Fibroblast of lung (primary cell): ENCODE measurements around the gene SPOCK1. TPM values are rescaled to one million over a fixed set of nuclear protein-coding genes. Genes with fewer than 3 reads are reported as not detected.

Experiments used
- DNase-seq, 2 donors: peaks; one replicate each; pipeline versions ENCODE4 v3.0.0 to v3.0.0-alpha.2; 2010; ENCODE audit warnings: low read depth in 2 of 2
- H2AFZ ChIP-seq: 2 replicates; pipeline ENCODE4 v1.5.1; 2012; ENCODE audit warnings: low read length, control low read depth, inconsistent platforms
- H3K27ac ChIP-seq: 2 replicates; pipeline ENCODE4 v1.5.1; 2011; ENCODE audit warnings: low read length, control low read depth; ENCODE audit not compliant: insufficient read depth
- H3K27me3 ChIP-seq: 2 replicates; pipeline ENCODE4 v1.5.1; 2011; ENCODE audit warnings: mild to moderate bottlenecking, low read length; ENCODE audit not compliant: control insufficient read depth, insufficient read depth
- H3K36me3 ChIP-seq: 2 replicates; pipeline ENCODE4 v1.5.1; 2011; ENCODE audit warnings: low read length; ENCODE audit not compliant: control insufficient read depth, insufficient read depth
- H3K4me1 ChIP-seq: 2 replicates; pipeline ENCODE4 v1.5.1; 2011; ENCODE audit warnings: low read length; ENCODE audit not compliant: control insufficient read depth, insufficient read depth; ENCODE audit errors: extremely low read depth
- H3K4me2 ChIP-seq: 2 replicates; pipeline ENCODE4 v1.5.1; 2011; ENCODE audit warnings: low read length, control low read depth; ENCODE audit not compliant: insufficient read depth; ENCODE audit errors: extremely low read depth
- H3K4me3 ChIP-seq, 4 experiments: fragments of 200-600 bp in 1 of 4; sonication (generic) in 1 of 4; replicated peaks in 1 of 4; 2 replicates each; pipeline ENCODE4 v1.5.1; 2011 to 2016; ENCODE audit warnings: low read length in 4 of 4, low read depth in 3 of 4, mild to moderate bottlenecking in 3 of 4, control low read depth in 2 of 4, inconsistent platforms in 1 of 4, mixed read lengths in 1 of 4; ENCODE audit not compliant: insufficient read depth in 1 of 4; ENCODE audit errors: control extremely low read depth in 1 of 4
- H3K79me2 ChIP-seq: 2 replicates; pipeline ENCODE4 v1.5.1; 2012; ENCODE audit warnings: mild to moderate bottlenecking, low read length, inconsistent platforms; ENCODE audit not compliant: control insufficient read depth, insufficient read depth
- H3K9ac ChIP-seq: 2 replicates; pipeline ENCODE4 v1.5.1; 2011; ENCODE audit warnings: mild to moderate bottlenecking, low read length, control low read depth; ENCODE audit not compliant: insufficient read depth
- H3K9me3 ChIP-seq: 2 replicates; pipeline ENCODE4 v1.5.1; 2012; ENCODE audit warnings: low read depth, low read length; ENCODE audit not compliant: control insufficient read depth, insufficient read depth
- H4K20me1 ChIP-seq: 2 replicates; pipeline ENCODE4 v1.5.1; 2011; ENCODE audit warnings: low read length; ENCODE audit not compliant: control insufficient read depth, insufficient read depth; ENCODE audit errors: extremely low read depth
- CTCF ChIP-seq, 2 donors: IDR thresholded peaks in 1 of 2; conservative IDR thresholded peaks in 1 of 2; 1 replicate in 1 of 2; 2 replicates in 1 of 2; pipeline ENCODE4 v1.5.1; 2011 to 2012; ENCODE audit warnings: low read length in 2 of 2, control low read depth in 1 of 2, inconsistent platforms in 1 of 2, low read depth in 1 of 2, mild to moderate bottlenecking in 1 of 2
- EZH2 ChIP-seq: IDR thresholded peaks from 2 replicates; pipeline ENCODE4 v1.5.1; 2012; ENCODE audit warnings: low read length, control low read depth, mild to moderate bottlenecking; ENCODE audit errors: missing control alignments
- polyA plus RNA-seq, 2 donors: library from polyadenylated mRNA; depleted of rRNA in 1 of 2; stranded (reverse) in 1 of 2; unstranded in 1 of 2; fragments of >200 nt; gene quantifications; 2 replicates each; pipeline ENCODE4 v1.2.1, GENCODE V29; 2011 to 2012; ENCODE audit warnings: missing spikeins in 1 of 2
- total RNA-seq: library from RNA; depleted of rRNA; stranded (reverse); fragments of >200 nt; gene quantifications from 2 replicates; pipeline ENCODE4 v1.2.1, GENCODE V29; 2014

Gene SPOCK1
- total and polyA plus RNA-seq, 2 donors (not counting 1 experiment from before 2014, with no cell fraction given): 11.1 to 34.9 TPM

GRCh38 chr5:137014731-137015130 is 484.4 kb downstream of the SPOCK1 start:
- H3K27me3 ChIP-seq: no peaks in the 10 kb centered on the region
- H3K79me2 ChIP-seq: no peaks in the 10 kb centered on the region
- TF ChIP-seq EZH2 (no peak), CTCF (conservative IDR thresholded peaks at IDR 0.05 in 1 of 2, IDR thresholded peaks at IDR 0.05 in 1 of 2; ENCODE audit: low read depth in 1 of 2, low read length in 2 of 2) (no peak)
- no peaks in the 10 kb centered on the region for H3K4me1 ChIP-seq
- H3K9ac ChIP-seq: no peak overlapping the region
- H3K4me3 ChIP-seq: no peak overlapping the region
- H2AFZ ChIP-seq: no peak overlapping the region
- no peak overlapping the region for H3K4me2 ChIP-seq
- H4K20me1 ChIP-seq: no peaks in the 10 kb centered on the region
- H3K36me3 ChIP-seq: no peaks in the 10 kb centered on the region
- DNase-seq: peak in 1 of 2 donors; percentile 54
- no peaks in the 10 kb centered on the region for H3K9me3 ChIP-seq
- H3K27ac ChIP-seq: no peak overlapping the region

GRCh38 chr5:137010226-137010625 is 488.9 kb downstream of the SPOCK1 start:
- Histone ChIP-seq H3K9ac (no peak overlapping the region), H3K4me2 (no peak overlapping the region), H3K27me3 (no peaks in the 10 kb centered on the region), H3K36me3 (no peaks in the 10 kb centered on the region), H3K9me3 (no peaks in the 10 kb centered on the region), H3K4me3 (no peak overlapping the region), H3K27ac (no peak overlapping the region), H2AFZ (no peak overlapping the region), H4K20me1 (no peaks in the 10 kb centered on the region), H3K4me1 (no peaks in the 10 kb centered on the region), H3K79me2 (no peaks in the 10 kb centered on the region)
- DNase-seq: no peak
- no peak for TF ChIP-seq CTCF (conservative IDR thresholded peaks at IDR 0.05 in 1 of 2, IDR thresholded peaks at IDR 0.05 in 1 of 2; ENCODE audit: low read depth in 1 of 2, low read length in 2 of 2)
- TF ChIP-seq EZH2: no peak

GRCh38 chr5:137004279-137004678 is 494.8 kb downstream of the SPOCK1 start:
- no peak for DNase-seq
- Histone ChIP-seq H3K4me2 (no peak overlapping the region), H3K27ac (no peak overlapping the region), H3K9me3 (no peaks in the 10 kb centered on the region), H3K4me1 (no peaks in the 10 kb centered on the region), H3K27me3 (no peaks in the 10 kb centered on the region), H3K4me3 (no peak overlapping the region), H3K9ac (no peak overlapping the region), H3K79me2 (no peaks in the 10 kb centered on the region), H4K20me1 (no peaks in the 10 kb centered on the region), H2AFZ (no peak overlapping the region), H3K36me3 (no peaks in the 10 kb centered on the region)
- no peak for TF ChIP-seq CTCF (conservative IDR thresholded peaks at IDR 0.05 in 1 of 2, IDR thresholded peaks at IDR 0.05 in 1 of 2; ENCODE audit: low read depth in 1 of 2, low read length in 2 of 2)
- TF ChIP-seq EZH2: no peak
